HepG2 (cell line): Measurements from ENCODE around the gene SEC14L5. TPM values are rescaled to one million over a fixed set of nuclear protein-coding genes. Genes with fewer than 3 reads are reported as not detected.

Source experiments
- GPN1 ChIP-seq: sonication (generic); formaldehyde crosslinking; IDR thresholded peaks from 2 replicates; pipeline ENCODE4 v1.5.1; 2020; ENCODE audit warnings: missing genetic modification reagents, borderline replicate concordance
- HOXA5 ChIP-seq: sonication (generic); formaldehyde crosslinking; IDR thresholded peaks from 2 replicates; pipeline ENCODE4 v1.4.0; 2020; ENCODE audit warnings: missing genetic modification reagents
- KDM2A ChIP-seq: sonication (generic); formaldehyde crosslinking; IDR thresholded peaks from 2 replicates; pipeline ENCODE4 v1.4.0; 2020; ENCODE audit warnings: low read depth, missing genetic modification reagents, borderline replicate concordance
- MEIS2 ChIP-seq: sonication (generic); formaldehyde crosslinking; IDR thresholded peaks from 2 replicates; pipeline ENCODE4 v1.9.0; 2021; ENCODE audit warnings: mild to moderate bottlenecking, missing genetic modification reagents
- NKX3-1 ChIP-seq: sonication (generic); formaldehyde crosslinking; IDR thresholded peaks from 2 replicates; pipeline ENCODE4 v1.5.0; 2020; ENCODE audit warnings: missing genetic modification reagents
- SMAD1 ChIP-seq: sonication (generic); formaldehyde crosslinking; IDR thresholded peaks from 2 replicates; pipeline ENCODE4 v1.4.0; 2020; ENCODE audit warnings: missing genetic modification reagents, low read depth, mild to moderate bottlenecking, borderline replicate concordance
- SMC3 ChIP-seq: IDR thresholded peaks from 2 replicates; pipeline ENCODE4 v1.6.1; 2011; ENCODE audit warnings: low read length, improper control_type of control experiment
- TEAD3 ChIP-seq: optimal IDR thresholded peaks from 2 replicates; pipeline ENCODE3; 2016; ENCODE audit warnings: borderline replicate concordance
- TP53 ChIP-seq: sonication (generic); formaldehyde crosslinking; conservative IDR thresholded peaks from 2 replicates; pipeline ENCODE4 v1.4.0; 2020; ENCODE audit warnings: missing genetic modification reagents
- TSC22D2 ChIP-seq: sonication (generic); formaldehyde crosslinking; IDR thresholded peaks from 2 replicates; pipeline ENCODE4 v1.5.1; 2020; ENCODE audit warnings: missing genetic modification reagents, mild to moderate bottlenecking, borderline replicate concordance
- YEATS4 ChIP-seq: sonication (generic); formaldehyde crosslinking; IDR thresholded peaks from 2 replicates; pipeline ENCODE4 v1.4.0; 2020; ENCODE audit warnings: missing genetic modification reagents, borderline replicate concordance
- ZNF263 ChIP-seq: sonication (generic); formaldehyde crosslinking; IDR thresholded peaks from 2 replicates; pipeline ENCODE4 v1.4.0; 2020; ENCODE audit warnings: missing genetic modification reagents
- ZNF776 ChIP-seq: sonication (generic); formaldehyde crosslinking; IDR thresholded peaks from 2 replicates; pipeline ENCODE4 v1.4.0; 2020; ENCODE audit warnings: mild to moderate bottlenecking, missing genetic modification reagents
- polyA plus RNA-seq, 8 experiments: library from polyadenylated mRNA; depleted of rRNA in 3 of 8; stranded (reverse) in 7 of 8; unstranded in 1 of 8; fragments of >200 nt; fragmentation: Illumina TruSeq in 4 of 8; extraction: Trizol in 4 of 8; gene quantifications; 2 replicates each; pipeline versions ENCODE4 v1.2.1 to v1.2.3, GENCODE V29; 2011 to 2016; ENCODE audit warnings: low read depth in 4 of 8, missing spikeins in 1 of 8, mixed read lengths in 1 of 8; ENCODE audit not compliant: insufficient read depth in 1 of 8
- total RNA-seq, 5 experiments: library from RNA; depleted of rRNA; stranded (reverse); fragments of >200 nt; fragmentation: Illumina TruSeq; extraction: Trizol; gene quantifications; 2 replicates each; pipeline ENCODE4 v1.2.3, GENCODE V29; 2016; ENCODE audit warnings: low read depth in 1 of 5
- TF ChIP-seq, protein P1 (sequence below): sonication (generic); formaldehyde crosslinking; IDR thresholded peaks from 2 replicates; pipeline ENCODE4 v1.5.0; 2020; ENCODE audit warnings: missing genetic modification reagents, mild to moderate bottlenecking, borderline replicate concordance
- TF ChIP-seq, protein P2 (sequence below): sonication (generic); formaldehyde crosslinking; IDR thresholded peaks from 2 replicates; pipeline ENCODE4 v1.8.1; 2023; ENCODE audit warnings: mild to moderate bottlenecking, inconsistent platforms, moderate library complexity, missing genetic modification reagents, borderline replicate concordance
- TF ChIP-seq, protein P3 (sequence below): sonication (generic); formaldehyde crosslinking; IDR thresholded peaks from 2 replicates; pipeline ENCODE4 v1.5.1; 2020; ENCODE audit warnings: mild to moderate bottlenecking, missing genetic modification reagents, moderate library complexity
- TF ChIP-seq, protein P4 (sequence below): sonication (generic); formaldehyde crosslinking; IDR thresholded peaks from 2 replicates; pipeline ENCODE4 v1.4.0; 2020; ENCODE audit warnings: missing genetic modification reagents
- TF ChIP-seq, protein P5 (sequence below): sonication (generic); formaldehyde crosslinking; IDR thresholded peaks from 2 replicates; pipeline ENCODE4 v1.5.1; 2020; ENCODE audit warnings: mild to moderate bottlenecking, moderate library complexity, missing genetic modification reagents

Gene SEC14L5
- total and polyA plus RNA-seq, 2 of the 13 experiments (the other 11 are each of a cell fraction or from before 2014, with no cell fraction given) = 0.40 to 0.42 TPM

GRCh38 chr16:5056352-5056751 is 98.2 kb downstream of the SEC14L5 start (continued):
- TF ChIP-seq TEAD3 (CRISPR knock-in tag) = peak; percentile 34
- TF ChIP-seq, protein P1, sequence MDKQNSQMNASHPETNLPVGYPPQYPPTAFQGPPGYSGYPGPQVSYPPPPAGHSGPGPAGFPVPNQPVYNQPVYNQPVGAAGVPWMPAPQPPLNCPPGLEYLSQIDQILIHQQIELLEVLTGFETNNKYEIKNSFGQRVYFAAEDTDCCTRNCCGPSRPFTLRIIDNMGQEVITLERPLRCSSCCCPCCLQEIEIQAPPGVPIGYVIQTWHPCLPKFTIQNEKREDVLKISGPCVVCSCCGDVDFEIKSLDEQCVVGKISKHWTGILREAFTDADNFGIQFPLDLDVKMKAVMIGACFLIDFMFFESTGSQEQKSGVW (CRISPR knock-in tag) = no peak
- no peak for TF ChIP-seq GPN1 (CRISPR knock-in tag)
- TF ChIP-seq YEATS4 (CRISPR knock-in tag) = 0 out of 2 replicates have a peak, but pooled peaks have one; percentile 27
- TF ChIP-seq ZNF263 = 0 out of 2 replicates have a peak, but pooled peaks have one; percentile 50
- TF ChIP-seq MEIS2 = peak; percentile 63; the same call in 1 of the 2 replicates
- TF ChIP-seq, protein P2, sequence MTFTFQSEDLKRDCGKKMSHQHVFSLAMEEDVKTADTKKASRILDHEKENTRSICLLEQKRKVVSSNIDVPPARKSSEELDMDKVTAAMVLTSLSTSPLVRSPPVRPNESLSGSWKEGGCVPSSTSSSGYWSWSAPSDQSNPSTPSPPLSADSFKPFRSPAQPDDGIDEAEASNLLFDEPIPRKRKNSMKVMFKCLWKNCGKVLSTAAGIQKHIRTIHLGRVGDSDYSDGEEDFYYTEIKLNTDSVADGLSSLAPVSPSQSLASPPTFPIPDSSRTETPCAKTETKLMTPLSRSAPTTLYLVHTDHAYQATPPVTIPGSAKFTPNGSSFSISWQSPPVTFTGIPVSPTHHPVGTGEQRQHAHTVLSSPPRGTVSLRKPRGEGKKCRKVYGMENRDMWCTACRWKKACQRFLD = peak; percentile 67; the same call in 1 of the 2 replicates
- peak; percentile 52; the same call in 1 of the 2 replicates for TF ChIP-seq SMC3
- TF ChIP-seq, protein P3, sequence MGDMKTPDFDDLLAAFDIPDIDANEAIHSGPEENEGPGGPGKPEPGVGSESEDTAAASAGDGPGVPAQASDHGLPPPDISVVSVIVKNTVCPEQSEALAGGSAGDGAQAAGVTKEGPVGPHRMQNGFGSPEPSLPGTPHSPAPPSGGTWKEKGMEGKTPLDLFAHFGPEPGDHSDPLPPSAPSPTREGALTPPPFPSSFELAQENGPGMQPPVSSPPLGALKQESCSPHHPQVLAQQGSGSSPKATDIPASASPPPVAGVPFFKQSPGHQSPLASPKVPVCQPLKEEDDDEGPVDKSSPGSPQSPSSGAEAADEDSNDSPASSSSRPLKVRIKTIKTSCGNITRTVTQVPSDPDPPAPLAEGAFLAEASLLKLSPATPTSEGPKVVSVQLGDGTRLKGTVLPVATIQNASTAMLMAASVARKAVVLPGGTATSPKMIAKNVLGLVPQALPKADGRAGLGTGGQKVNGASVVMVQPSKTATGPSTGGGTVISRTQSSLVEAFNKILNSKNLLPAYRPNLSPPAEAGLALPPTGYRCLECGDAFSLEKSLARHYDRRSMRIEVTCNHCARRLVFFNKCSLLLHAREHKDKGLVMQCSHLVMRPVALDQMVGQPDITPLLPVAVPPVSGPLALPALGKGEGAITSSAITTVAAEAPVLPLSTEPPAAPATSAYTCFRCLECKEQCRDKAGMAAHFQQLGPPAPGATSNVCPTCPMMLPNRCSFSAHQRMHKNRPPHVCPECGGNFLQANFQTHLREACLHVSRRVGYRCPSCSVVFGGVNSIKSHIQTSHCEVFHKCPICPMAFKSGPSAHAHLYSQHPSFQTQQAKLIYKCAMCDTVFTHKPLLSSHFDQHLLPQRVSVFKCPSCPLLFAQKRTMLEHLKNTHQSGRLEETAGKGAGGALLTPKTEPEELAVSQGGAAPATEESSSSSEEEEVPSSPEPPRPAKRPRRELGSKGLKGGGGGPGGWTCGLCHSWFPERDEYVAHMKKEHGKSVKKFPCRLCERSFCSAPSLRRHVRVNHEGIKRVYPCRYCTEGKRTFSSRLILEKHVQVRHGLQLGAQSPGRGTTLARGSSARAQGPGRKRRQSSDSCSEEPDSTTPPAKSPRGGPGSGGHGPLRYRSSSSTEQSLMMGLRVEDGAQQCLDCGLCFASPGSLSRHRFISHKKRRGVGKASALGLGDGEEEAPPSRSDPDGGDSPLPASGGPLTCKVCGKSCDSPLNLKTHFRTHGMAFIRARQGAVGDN (CRISPR knock-in tag) = peak; percentile 35
- TF ChIP-seq KDM2A (CRISPR knock-in tag) = peak; percentile 64; the same call in 1 of the 2 replicates
- 0 out of 2 replicates have a peak, but pooled peaks have one; percentile 60 for TF ChIP-seq NKX3-1 (CRISPR knock-in tag)
- TF ChIP-seq TP53 = 0 out of 2 replicates have a peak, but pooled peaks have one; percentile 45
- TF ChIP-seq TSC22D2 = 0 out of 2 replicates have a peak, but pooled peaks have one; percentile 26
- TF ChIP-seq HOXA5 (CRISPR knock-in tag) = peak; percentile 36; the same call in 1 of the 2 replicates
- TF ChIP-seq SMAD1 (CRISPR knock-in tag) = no peak
- TF ChIP-seq ZNF776 (CRISPR knock-in tag) = no peak
- TF ChIP-seq, protein P4, sequence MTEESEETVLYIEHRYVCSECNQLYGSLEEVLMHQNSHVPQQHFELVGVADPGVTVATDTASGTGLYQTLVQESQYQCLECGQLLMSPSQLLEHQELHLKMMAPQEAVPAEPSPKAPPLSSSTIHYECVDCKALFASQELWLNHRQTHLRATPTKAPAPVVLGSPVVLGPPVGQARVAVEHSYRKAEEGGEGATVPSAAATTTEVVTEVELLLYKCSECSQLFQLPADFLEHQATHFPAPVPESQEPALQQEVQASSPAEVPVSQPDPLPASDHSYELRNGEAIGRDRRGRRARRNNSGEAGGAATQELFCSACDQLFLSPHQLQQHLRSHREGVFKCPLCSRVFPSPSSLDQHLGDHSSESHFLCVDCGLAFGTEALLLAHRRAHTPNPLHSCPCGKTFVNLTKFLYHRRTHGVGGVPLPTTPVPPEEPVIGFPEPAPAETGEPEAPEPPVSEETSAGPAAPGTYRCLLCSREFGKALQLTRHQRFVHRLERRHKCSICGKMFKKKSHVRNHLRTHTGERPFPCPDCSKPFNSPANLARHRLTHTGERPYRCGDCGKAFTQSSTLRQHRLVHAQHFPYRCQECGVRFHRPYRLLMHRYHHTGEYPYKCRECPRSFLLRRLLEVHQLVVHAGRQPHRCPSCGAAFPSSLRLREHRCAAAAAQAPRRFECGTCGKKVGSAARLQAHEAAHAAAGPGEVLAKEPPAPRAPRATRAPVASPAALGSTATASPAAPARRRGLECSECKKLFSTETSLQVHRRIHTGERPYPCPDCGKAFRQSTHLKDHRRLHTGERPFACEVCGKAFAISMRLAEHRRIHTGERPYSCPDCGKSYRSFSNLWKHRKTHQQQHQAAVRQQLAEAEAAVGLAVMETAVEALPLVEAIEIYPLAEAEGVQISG (CRISPR knock-in tag) = peak; percentile 51; the same call in 1 of the 2 replicates
- TF ChIP-seq, protein P5, sequence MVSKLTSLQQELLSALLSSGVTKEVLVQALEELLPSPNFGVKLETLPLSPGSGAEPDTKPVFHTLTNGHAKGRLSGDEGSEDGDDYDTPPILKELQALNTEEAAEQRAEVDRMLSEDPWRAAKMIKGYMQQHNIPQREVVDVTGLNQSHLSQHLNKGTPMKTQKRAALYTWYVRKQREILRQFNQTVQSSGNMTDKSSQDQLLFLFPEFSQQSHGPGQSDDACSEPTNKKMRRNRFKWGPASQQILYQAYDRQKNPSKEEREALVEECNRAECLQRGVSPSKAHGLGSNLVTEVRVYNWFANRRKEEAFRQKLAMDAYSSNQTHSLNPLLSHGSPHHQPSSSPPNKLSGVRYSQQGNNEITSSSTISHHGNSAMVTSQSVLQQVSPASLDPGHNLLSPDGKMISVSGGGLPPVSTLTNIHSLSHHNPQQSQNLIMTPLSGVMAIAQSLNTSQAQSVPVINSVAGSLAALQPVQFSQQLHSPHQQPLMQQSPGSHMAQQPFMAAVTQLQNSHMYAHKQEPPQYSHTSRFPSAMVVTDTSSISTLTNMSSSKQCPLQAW = peak; percentile 28; the same call in 1 of the 2 replicates
